ENCODE results near the gene RDH14.

DNA sequence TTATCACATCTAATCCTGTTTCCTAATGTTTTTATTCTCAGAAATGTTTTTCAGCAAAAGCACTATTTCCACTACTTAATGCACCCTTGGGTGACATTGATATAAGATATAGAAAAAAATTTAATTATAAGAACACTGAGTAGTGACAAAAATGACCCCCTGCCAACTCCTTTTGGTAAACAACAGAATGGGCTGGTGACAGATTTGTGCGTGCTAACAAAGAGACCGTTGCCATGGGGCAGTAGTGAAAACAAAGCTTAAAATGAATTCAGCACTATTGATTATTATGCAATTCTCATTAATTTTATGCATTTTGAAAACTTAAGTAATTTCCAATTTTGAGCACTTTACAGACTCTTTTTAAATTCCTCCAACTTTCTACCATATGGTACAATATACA lies 33.1 kb downstream of the RDH14 start:
- TF ChIP-seq ZNF274 (IDR thresholded peaks at IDR 0.05; ENCODE audit: insufficient read depth, insufficient read length) (no peak), TAF1 (IDR thresholded peaks at IDR 0.05; ENCODE audit: borderline replicate concordance, low read depth, low read length) (no peak), SUZ12 (IDR thresholded peaks at IDR 0.05; ENCODE audit: unreplicated experiment) (no peak), TARDBP (IDR thresholded peaks at IDR 0.05; ENCODE audit: borderline replicate concordance) (no peak), CREB1 (IDR thresholded peaks at IDR 0.05; ENCODE audit: low read depth) (no peak)
- TF ChIP-seq, protein P1, sequence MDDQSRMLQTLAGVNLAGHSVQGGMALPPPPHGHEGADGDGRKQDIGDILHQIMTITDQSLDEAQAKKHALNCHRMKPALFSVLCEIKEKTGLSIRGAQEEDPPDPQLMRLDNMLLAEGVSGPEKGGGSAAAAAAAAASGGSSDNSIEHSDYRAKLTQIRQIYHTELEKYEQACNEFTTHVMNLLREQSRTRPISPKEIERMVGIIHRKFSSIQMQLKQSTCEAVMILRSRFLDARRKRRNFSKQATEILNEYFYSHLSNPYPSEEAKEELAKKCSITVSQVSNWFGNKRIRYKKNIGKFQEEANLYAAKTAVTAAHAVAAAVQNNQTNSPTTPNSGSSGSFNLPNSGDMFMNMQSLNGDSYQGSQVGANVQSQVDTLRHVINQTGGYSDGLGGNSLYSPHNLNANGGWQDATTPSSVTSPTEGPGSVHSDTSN (IDR thresholded peaks at IDR 0.05; ENCODE audit: insufficient replicate concordance, low read depth, low read length): no peak
- TF ChIP-seq, protein P2, sequence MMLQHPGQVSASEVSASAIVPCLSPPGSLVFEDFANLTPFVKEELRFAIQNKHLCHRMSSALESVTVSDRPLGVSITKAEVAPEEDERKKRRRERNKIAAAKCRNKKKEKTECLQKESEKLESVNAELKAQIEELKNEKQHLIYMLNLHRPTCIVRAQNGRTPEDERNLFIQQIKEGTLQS (IDR thresholded peaks at IDR 0.05; ENCODE audit: borderline replicate concordance, extremely low read depth, low read depth, low read length): no peak
- TF ChIP-seq, protein P3, sequence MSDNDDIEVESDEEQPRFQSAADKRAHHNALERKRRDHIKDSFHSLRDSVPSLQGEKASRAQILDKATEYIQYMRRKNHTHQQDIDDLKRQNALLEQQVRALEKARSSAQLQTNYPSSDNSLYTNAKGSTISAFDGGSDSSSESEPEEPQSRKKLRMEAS (IDR thresholded peaks at IDR 0.05; ENCODE audit: low read depth, low read length): no peak
